Measurements from ENCODE around the gene TENT4A.

The TENT4A gene

DNA sequence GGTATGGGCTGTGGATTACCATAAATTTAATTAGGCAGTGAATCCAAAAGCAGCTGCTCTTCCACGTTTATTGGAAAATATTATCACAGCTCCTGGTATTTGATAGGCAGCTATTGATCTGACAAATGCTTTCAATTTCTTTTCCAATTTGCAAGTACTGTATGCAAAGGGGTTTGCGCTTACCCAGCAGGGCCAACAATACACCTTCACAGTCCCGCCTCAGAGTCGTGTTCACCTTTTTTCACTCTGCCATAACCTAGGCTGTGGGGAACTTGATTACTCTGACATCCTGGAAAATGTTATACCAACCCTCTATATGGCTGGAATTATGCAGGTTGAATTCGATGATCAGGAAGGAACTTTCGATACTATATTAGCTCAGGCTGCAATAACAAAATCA is 32.3 kb upstream of the TENT4A start:
- Histone ChIP-seq H3K79me1 (ENCODE audit: low read length) (no peaks in the 10 kb centered on the region), H3K56ac (ENCODE audit: low read length) (no peak overlapping the region), H3K36me3 (ENCODE audit: control insufficient read depth, insufficient read depth, low read length) (no peaks in the 10 kb centered on the region), H2BK5ac (ENCODE audit: low read length) (no peak overlapping the region), H2AK5ac (ENCODE audit: low read length) (no peak overlapping the region), H2BK120ac (ENCODE audit: low read depth, low read length) (no peak overlapping the region), H3K4me2 (ENCODE audit: low read length) (no peak overlapping the region), H3K9ac (ENCODE audit: low read length) (no peak overlapping the region), H3K4ac (ENCODE audit: low read depth, low read length) (no peak overlapping the region), H3K4me3 (ENCODE audit: low read length) (no peak overlapping the region), H2BK15ac (replicated peaks; ENCODE audit: low read depth) (no peak overlapping the region), H3K18ac (ENCODE audit: low read length) (no peak overlapping the region), H3K27me3 (ENCODE audit: insufficient read depth, low read length, poor library complexity) (no peaks in the 10 kb centered on the region), H3K4me1 (ENCODE audit: control insufficient read depth, low read depth, low read length) (no peaks in the 10 kb centered on the region), H4K8ac (ENCODE audit: low read depth, low read length) (no peak overlapping the region), H3K79me2 (ENCODE audit: control insufficient read depth, insufficient read depth, low read length) (no peaks in the 10 kb centered on the region), H3K27ac (ENCODE audit: low read depth, low read length) (no peak overlapping the region), H3K23ac (ENCODE audit: low read length) (no peak overlapping the region), H4K5ac (ENCODE audit: low read length) (no peak overlapping the region)
- DNase-seq, result no peak
- whole genome bisulfite sequencing (ENCODE audit: extremely low coverage, insufficient coverage, low lambda C conversion rate), result no CpG with 5 or more reads among the region's 6 CpGs

DNA sequence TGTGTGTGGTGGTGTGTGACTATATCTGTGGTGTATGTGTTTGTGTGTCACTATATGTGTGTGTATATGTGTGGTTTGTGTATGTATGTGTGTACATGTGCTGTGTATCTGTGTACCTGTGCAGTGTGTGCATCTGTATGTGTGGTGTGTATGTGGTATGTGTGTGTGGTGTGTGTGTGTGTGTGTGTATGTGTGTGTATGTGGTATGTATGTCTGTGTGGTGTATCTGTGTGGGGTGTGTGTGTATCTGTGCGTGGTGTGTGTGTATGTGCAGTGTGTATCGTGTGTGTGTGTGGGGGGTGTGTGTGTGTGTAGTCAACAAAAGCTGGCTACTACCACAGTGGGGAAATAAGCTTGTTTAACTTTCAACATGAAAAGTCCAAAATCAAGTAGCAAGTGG is 31.6 kb upstream of the TENT4A start:
- no peak overlapping the region for H3K4ac ChIP-seq (ENCODE audit: low read depth, low read length)
- H2BK120ac ChIP-seq (ENCODE audit: low read depth, low read length), result no peak overlapping the region
- no peak overlapping the region for H3K9ac ChIP-seq (ENCODE audit: low read length)
- H3K27me3 ChIP-seq (ENCODE audit: insufficient read depth, low read length, poor library complexity), result no peaks in the 10 kb centered on the region
- no peak overlapping the region for H2AK5ac ChIP-seq (ENCODE audit: low read length)
- no peaks in the 10 kb centered on the region for H3K79me2 ChIP-seq (ENCODE audit: control insufficient read depth, insufficient read depth, low read length)
- no peaks in the 10 kb centered on the region for H3K79me1 ChIP-seq (ENCODE audit: low read length)
- no peak overlapping the region for H4K8ac ChIP-seq (ENCODE audit: low read depth, low read length)
- DNase-seq, result no peak
- H3K4me3 ChIP-seq (ENCODE audit: low read length), result no peak overlapping the region
- H3K27ac ChIP-seq (ENCODE audit: low read depth, low read length), result no peak overlapping the region
- no peaks in the 10 kb centered on the region for H3K36me3 ChIP-seq (ENCODE audit: control insufficient read depth, insufficient read depth, low read length)
- 100% methylated on average over 2 of the region's 2 CpGs for WGBS (ENCODE audit: extremely low coverage, insufficient coverage, low lambda C conversion rate)
- H3K4me2 ChIP-seq (ENCODE audit: low read length), result no peak overlapping the region
- H2BK15ac ChIP-seq (replicated peaks; ENCODE audit: low read depth), result no peak overlapping the region
- H3K4me1 ChIP-seq (ENCODE audit: control insufficient read depth, low read depth, low read length), result no peaks in the 10 kb centered on the region
- no peak overlapping the region for H2BK5ac ChIP-seq (ENCODE audit: low read length)
- no peak overlapping the region for H3K18ac ChIP-seq (ENCODE audit: low read length)
- no peak overlapping the region for H4K5ac ChIP-seq (ENCODE audit: low read length)
- H3K23ac ChIP-seq (ENCODE audit: low read length), result no peak overlapping the region
- H3K56ac ChIP-seq (ENCODE audit: low read length), result no peak overlapping the region

- Histone ChIP-seq H3K79me2 (ENCODE audit: control insufficient read depth, insufficient read depth, low read length) (no peaks in the 10 kb centered on the region), H3K36me3 (ENCODE audit: control insufficient read depth, insufficient read depth, low read length) (no peaks in the 10 kb centered on the region), H4K5ac (ENCODE audit: low read length) (no peak overlapping the region), H3K56ac (ENCODE audit: low read length) (no peak overlapping the region), H4K8ac (ENCODE audit: low read depth, low read length) (no peak overlapping the region), H3K4ac (ENCODE audit: low read depth, low read length) (no peak overlapping the region), H3K4me2 (ENCODE audit: low read length) (no peak overlapping the region), H3K4me1 (ENCODE audit: control insufficient read depth, low read depth, low read length) (no peaks in the 10 kb centered on the region), H2BK5ac (ENCODE audit: low read length) (no peak overlapping the region), H3K27me3 (ENCODE audit: insufficient read depth, low read length, poor library complexity) (no peaks in the 10 kb centered on the region), H3K4me3 (ENCODE audit: low read length) (no peak overlapping the region), H2AK5ac (ENCODE audit: low read length) (no peak overlapping the region), H3K18ac (ENCODE audit: low read length) (no peak overlapping the region), H2BK120ac (ENCODE audit: low read depth, low read length) (no peak overlapping the region), H3K23ac (ENCODE audit: low read length) (no peak overlapping the region), H3K79me1 (ENCODE audit: low read length) (no peaks in the 10 kb centered on the region), H3K27ac (ENCODE audit: low read depth, low read length) (no peak overlapping the region), H3K9ac (ENCODE audit: low read length) (no peak overlapping the region), H2BK15ac (replicated peaks; ENCODE audit: low read depth) (no peak overlapping the region)
- DNase-seq, result no peak
- no CpG with 5 or more reads among the region's 11 CpGs for WGBS (ENCODE audit: extremely low coverage, insufficient coverage, low lambda C conversion rate)
Measured at GRCh38 chr5:6682239-6682638, 31.0 kb upstream of the TENT4A start.

GRCh38 chr5:6683241-6683640 is 30.0 kb upstream of the TENT4A start:
- Histone ChIP-seq H4K5ac (ENCODE audit: low read length) (no peak overlapping the region), H4K8ac (ENCODE audit: low read depth, low read length) (no peak overlapping the region), H3K36me3 (ENCODE audit: control insufficient read depth, insufficient read depth, low read length) (no peaks in the 10 kb centered on the region), H3K79me1 (ENCODE audit: low read length) (no peaks in the 10 kb centered on the region), H3K4me2 (ENCODE audit: low read length) (no peak overlapping the region), H2AK5ac (ENCODE audit: low read length) (no peak overlapping the region), H3K23ac (ENCODE audit: low read length) (no peak overlapping the region), H3K4me3 (ENCODE audit: low read length) (no peak overlapping the region), H3K9ac (ENCODE audit: low read length) (no peak overlapping the region), H2BK15ac (replicated peaks; ENCODE audit: low read depth) (no peak overlapping the region), H3K27ac (ENCODE audit: low read depth, low read length) (no peak overlapping the region), H3K18ac (ENCODE audit: low read length) (no peak overlapping the region), H3K4me1 (ENCODE audit: control insufficient read depth, low read depth, low read length) (no peaks in the 10 kb centered on the region), H3K79me2 (ENCODE audit: control insufficient read depth, insufficient read depth, low read length) (no peaks in the 10 kb centered on the region), H2BK5ac (ENCODE audit: low read length) (no peak overlapping the region), H3K27me3 (ENCODE audit: insufficient read depth, low read length, poor library complexity) (no peaks in the 10 kb centered on the region), H3K4ac (ENCODE audit: low read depth, low read length) (no peak overlapping the region), H3K56ac (ENCODE audit: low read length) (no peak overlapping the region), H2BK120ac (ENCODE audit: low read depth, low read length) (no peak overlapping the region)
- no CpG with 5 or more reads among the region's 8 CpGs for WGBS (ENCODE audit: extremely low coverage, insufficient coverage, low lambda C conversion rate)
- no peak for DNase-seq

DNA sequence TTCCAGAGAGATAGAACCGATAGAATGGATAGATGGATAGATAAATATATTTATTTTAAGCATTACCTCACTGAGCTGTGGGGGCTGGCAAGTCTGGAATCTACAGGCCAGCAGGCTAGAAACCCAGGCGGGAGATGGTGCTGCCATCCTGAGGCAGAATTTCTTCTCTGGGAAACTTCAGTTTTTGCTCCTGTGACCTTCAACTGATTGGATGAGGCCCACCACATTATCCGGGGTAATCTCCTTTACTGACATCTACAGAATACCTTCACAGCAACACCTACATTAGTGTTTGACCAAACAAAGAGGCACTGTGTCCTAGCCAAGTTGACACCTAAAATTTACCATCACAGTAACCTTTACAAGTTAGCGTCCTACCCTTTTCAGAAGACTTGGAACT is 29.2 kb upstream of the TENT4A start:
- Histone ChIP-seq H3K56ac (ENCODE audit: low read length) (no peak overlapping the region), H3K4ac (ENCODE audit: low read depth, low read length) (no peak overlapping the region)

GRCh38 chr5:6686501-6686900 is 26.7 kb upstream of the TENT4A start:
- no peak overlapping the region for H2BK5ac ChIP-seq (ENCODE audit: low read length)
- no peak overlapping the region for H3K18ac ChIP-seq (ENCODE audit: low read length)
- H4K8ac ChIP-seq (ENCODE audit: low read depth, low read length), result no peak overlapping the region
- no peak overlapping the region for H3K23ac ChIP-seq (ENCODE audit: low read length)
- no peak overlapping the region for H2BK120ac ChIP-seq (ENCODE audit: low read depth, low read length)
- H3K4me2 ChIP-seq (ENCODE audit: low read length), result no peak overlapping the region
- no peak overlapping the region for H4K5ac ChIP-seq (ENCODE audit: low read length)
- no peak overlapping the region for H2AK5ac ChIP-seq (ENCODE audit: low read length)
- no peaks in the 10 kb centered on the region for H3K36me3 ChIP-seq (ENCODE audit: control insufficient read depth, insufficient read depth, low read length)
- H2BK15ac ChIP-seq (replicated peaks; ENCODE audit: low read depth), result no peak overlapping the region
- no peak overlapping the region for H3K9ac ChIP-seq (ENCODE audit: low read length)
- no peaks in the 10 kb centered on the region for H3K27me3 ChIP-seq (ENCODE audit: insufficient read depth, low read length, poor library complexity)
- H3K79me2 ChIP-seq (ENCODE audit: control insufficient read depth, insufficient read depth, low read length), result no peaks in the 10 kb centered on the region
- H3K4ac ChIP-seq (ENCODE audit: low read depth, low read length), result no peak overlapping the region
- no peaks in the 10 kb centered on the region for H3K79me1 ChIP-seq (ENCODE audit: low read length)
- no peak overlapping the region for H3K4me3 ChIP-seq (ENCODE audit: low read length)
- no peak for DNase-seq
- no CpG with 5 or more reads among the region's 6 CpGs for WGBS (ENCODE audit: extremely low coverage, insufficient coverage, low lambda C conversion rate)
- no peak overlapping the region for H3K56ac ChIP-seq (ENCODE audit: low read length)
- H3K27ac ChIP-seq (ENCODE audit: low read depth, low read length), result no peak overlapping the region
- H3K4me1 ChIP-seq (ENCODE audit: control insufficient read depth, low read depth, low read length), result no peaks in the 10 kb centered on the region

More for the DNA sequence above, 29.2 kb upstream of the TENT4A start:
- Histone ChIP-seq H3K4me2 (ENCODE audit: low read length) (no peak overlapping the region), H2BK120ac (ENCODE audit: low read depth, low read length) (no peak overlapping the region), H2BK15ac (replicated peaks; ENCODE audit: low read depth) (no peak overlapping the region), H2BK5ac (ENCODE audit: low read length) (no peak overlapping the region), H3K23ac (ENCODE audit: low read length) (no peak overlapping the region), H3K9ac (ENCODE audit: low read length) (no peak overlapping the region), H3K36me3 (ENCODE audit: control insufficient read depth, insufficient read depth, low read length) (no peaks in the 10 kb centered on the region), H4K5ac (ENCODE audit: low read length) (no peak overlapping the region), H3K79me1 (ENCODE audit: low read length) (no peaks in the 10 kb centered on the region), H4K8ac (ENCODE audit: low read depth, low read length) (no peak overlapping the region), H2AK5ac (ENCODE audit: low read length) (no peak overlapping the region), H3K4me3 (ENCODE audit: low read length) (no peak overlapping the region), H3K27me3 (ENCODE audit: insufficient read depth, low read length, poor library complexity) (no peaks in the 10 kb centered on the region), H3K18ac (ENCODE audit: low read length) (no peak overlapping the region), H3K79me2 (ENCODE audit: control insufficient read depth, insufficient read depth, low read length) (no peaks in the 10 kb centered on the region), H3K4me1 (ENCODE audit: control insufficient read depth, low read depth, low read length) (no peaks in the 10 kb centered on the region), H3K27ac (ENCODE audit: low read depth, low read length) (no peak overlapping the region)
- DNase-seq, result no peak
- no CpG with 5 or more reads among the region's 4 CpGs for WGBS (ENCODE audit: extremely low coverage, insufficient coverage, low lambda C conversion rate)

All from mesendoderm (in vitro differentiated cells).